Loucy (cell line): ENCODE data around the gene UNG.

Source experiments
- H2AFZ ChIP-seq: fragments of 200-600 bp; sonication (generic); 2 replicates; pipeline ENCODE4 v1.6.0; 2016; ENCODE audit warnings: antibody characterized with exemption, mild to moderate bottlenecking, low read length, moderate library complexity
- H3F3A ChIP-seq: fragments of 200-600 bp; 2 replicates; pipeline ENCODE4 v1.6.0; 2016; ENCODE audit warnings: antibody characterized with exemption, low read depth, mild to moderate bottlenecking
- H3K27me3 ChIP-seq: fragments of 200-600 bp; sonication (generic); 2 replicates; pipeline ENCODE4 v1.6.1; 2014; ENCODE audit warnings: low read length, mild to moderate bottlenecking; ENCODE audit not compliant: insufficient read depth, poor library complexity, severe bottlenecking
- H3K36me3 ChIP-seq: fragments of 200-600 bp; sonication (generic); 2 replicates; pipeline ENCODE4 v1.6.1; 2016; ENCODE audit warnings: low read length; ENCODE audit not compliant: insufficient read depth
- H3K4me1 ChIP-seq: fragments of 200-600 bp; sonication (generic); 2 replicates; pipeline ENCODE4 v1.5.1; 2014; ENCODE audit warnings: low read length, mild to moderate bottlenecking; ENCODE audit not compliant: insufficient read depth, poor library complexity, severe bottlenecking
- H3K4me2 ChIP-seq: fragments of 200-600 bp; sonication (generic); 2 replicates; pipeline ENCODE4 v1.6.0; 2014; ENCODE audit warnings: antibody characterized with exemption, low read length, low read depth, mild to moderate bottlenecking; ENCODE audit not compliant: poor library complexity, severe bottlenecking
- H3K4me3 ChIP-seq: fragments of 200-600 bp; sonication (generic); 2 replicates; pipeline ENCODE4 v1.5.1; 2014; ENCODE audit warnings: low read length, mild to moderate bottlenecking, mixed read lengths; ENCODE audit not compliant: poor library complexity, severe bottlenecking
- H3K79me2 ChIP-seq: fragments of 200-600 bp; sonication (generic); 2 replicates; pipeline ENCODE4 v1.6.1; 2014; ENCODE audit warnings: low read length; ENCODE audit not compliant: insufficient read depth
- H3K9ac ChIP-seq: fragments of 200-600 bp; sonication (generic); 2 replicates; pipeline ENCODE4 v1.6.0; 2014; ENCODE audit warnings: mild to moderate bottlenecking, low read depth, low read length, moderate library complexity; ENCODE audit not compliant: poor library complexity, severe bottlenecking
- H3K9me2 ChIP-seq: fragments of 200-600 bp; sonication (generic); replicated peaks from 2 replicates; pipeline ENCODE4 v1.6.1; 2016; ENCODE audit warnings: low read depth, low read length, mixed read lengths
- H3K9me3 ChIP-seq: fragments of 200-600 bp; sonication (generic); 2 replicates; pipeline ENCODE4 v1.6.1; 2014; ENCODE audit warnings: mild to moderate bottlenecking, antibody characterized with exemption, low read length, low read depth; ENCODE audit not compliant: insufficient read depth
- H4K20me1 ChIP-seq: fragments of 200-600 bp; sonication (generic); 2 replicates; pipeline ENCODE4 v1.6.0; 2014; ENCODE audit warnings: antibody characterized with exemption, low read length, mild to moderate bottlenecking; ENCODE audit not compliant: insufficient read depth, poor library complexity, severe bottlenecking
- EZH2phosphoT487 ChIP-seq: fragments of 200-600 bp; IDR thresholded peaks from 2 replicates; pipeline ENCODE4 v1.6.1; 2018; ENCODE audit warnings: antibody characterized with exemption, mild to moderate bottlenecking, moderate library complexity, borderline replicate concordance
- TF ChIP-seq, protein P1 (sequence below): fragments of 200-600 bp; sonication (generic); conservative IDR thresholded peaks from 2 replicates; pipeline ENCODE4 v1.5.1; 2014; ENCODE audit warnings: mild to moderate bottlenecking, antibody characterized with exemption, low read length

UNG gene

DNA sequence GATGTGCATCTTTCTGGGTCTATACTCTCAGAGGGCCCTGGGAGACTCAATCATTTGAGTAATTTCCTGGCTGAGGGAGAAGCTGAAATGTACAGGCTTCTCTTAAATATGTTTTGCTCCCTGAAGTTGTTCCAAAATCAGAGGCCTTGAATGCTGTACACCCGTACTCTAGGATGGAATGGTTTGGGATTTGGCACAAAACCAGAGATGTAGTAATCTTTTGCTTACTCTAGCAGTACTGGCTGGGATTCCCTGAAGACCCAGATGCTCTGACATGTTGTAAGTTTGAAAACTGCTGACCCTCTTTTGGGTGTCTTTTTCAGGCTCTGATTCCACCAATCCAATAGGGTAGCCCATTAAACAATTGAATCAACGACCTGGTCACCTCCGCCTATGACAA lies 29.4 kb downstream of the UNG start:
- TF ChIP-seq, protein P1, sequence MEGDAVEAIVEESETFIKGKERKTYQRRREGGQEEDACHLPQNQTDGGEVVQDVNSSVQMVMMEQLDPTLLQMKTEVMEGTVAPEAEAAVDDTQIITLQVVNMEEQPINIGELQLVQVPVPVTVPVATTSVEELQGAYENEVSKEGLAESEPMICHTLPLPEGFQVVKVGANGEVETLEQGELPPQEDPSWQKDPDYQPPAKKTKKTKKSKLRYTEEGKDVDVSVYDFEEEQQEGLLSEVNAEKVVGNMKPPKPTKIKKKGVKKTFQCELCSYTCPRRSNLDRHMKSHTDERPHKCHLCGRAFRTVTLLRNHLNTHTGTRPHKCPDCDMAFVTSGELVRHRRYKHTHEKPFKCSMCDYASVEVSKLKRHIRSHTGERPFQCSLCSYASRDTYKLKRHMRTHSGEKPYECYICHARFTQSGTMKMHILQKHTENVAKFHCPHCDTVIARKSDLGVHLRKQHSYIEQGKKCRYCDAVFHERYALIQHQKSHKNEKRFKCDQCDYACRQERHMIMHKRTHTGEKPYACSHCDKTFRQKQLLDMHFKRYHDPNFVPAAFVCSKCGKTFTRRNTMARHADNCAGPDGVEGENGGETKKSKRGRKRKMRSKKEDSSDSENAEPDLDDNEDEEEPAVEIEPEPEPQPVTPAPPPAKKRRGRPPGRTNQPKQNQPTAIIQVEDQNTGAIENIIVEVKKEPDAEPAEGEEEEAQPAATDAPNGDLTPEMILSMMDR: no peak
- TF ChIP-seq EZH2phosphoT487: no peak
- Histone ChIP-seq H4K20me1 (no peaks in the 10 kb centered on the region), H3K4me3 (no peak overlapping the region), H3K4me1 (no peaks in the 10 kb centered on the region), H3K9me3 (no peaks in the 10 kb centered on the region), H3K27me3 (no peaks in the 10 kb centered on the region), H3K9me2 (no peaks in the 10 kb centered on the region), H3F3A (no peaks in the 10 kb centered on the region), H3K36me3 (no peaks in the 10 kb centered on the region), H2AFZ (no peak overlapping the region), H3K4me2 (no peak overlapping the region), H3K79me2 (no peaks in the 10 kb centered on the region), H3K9ac (no peak overlapping the region)

- Histone ChIP-seq H3K4me2 (no peak overlapping the region), H3K36me3 (no peaks in the 10 kb centered on the region), H3K27me3 (no peaks in the 10 kb centered on the region), H3K79me2 (no peaks in the 10 kb centered on the region), H3K4me3 (no peak overlapping the region), H3F3A (no peaks in the 10 kb centered on the region), H4K20me1 (no peaks in the 10 kb centered on the region), H3K4me1 (no peaks in the 10 kb centered on the region), H3K9ac (no peak overlapping the region), H3K9me3 (no peaks in the 10 kb centered on the region), H2AFZ (no peak overlapping the region), H3K9me2 (no peaks in the 10 kb centered on the region)
- no peak for TF ChIP-seq EZH2phosphoT487
- TF ChIP-seq, protein P1: no peak
Observed at GRCh38 chr12:109127533-109128242, 30.3 kb downstream of the UNG start.

DNA sequence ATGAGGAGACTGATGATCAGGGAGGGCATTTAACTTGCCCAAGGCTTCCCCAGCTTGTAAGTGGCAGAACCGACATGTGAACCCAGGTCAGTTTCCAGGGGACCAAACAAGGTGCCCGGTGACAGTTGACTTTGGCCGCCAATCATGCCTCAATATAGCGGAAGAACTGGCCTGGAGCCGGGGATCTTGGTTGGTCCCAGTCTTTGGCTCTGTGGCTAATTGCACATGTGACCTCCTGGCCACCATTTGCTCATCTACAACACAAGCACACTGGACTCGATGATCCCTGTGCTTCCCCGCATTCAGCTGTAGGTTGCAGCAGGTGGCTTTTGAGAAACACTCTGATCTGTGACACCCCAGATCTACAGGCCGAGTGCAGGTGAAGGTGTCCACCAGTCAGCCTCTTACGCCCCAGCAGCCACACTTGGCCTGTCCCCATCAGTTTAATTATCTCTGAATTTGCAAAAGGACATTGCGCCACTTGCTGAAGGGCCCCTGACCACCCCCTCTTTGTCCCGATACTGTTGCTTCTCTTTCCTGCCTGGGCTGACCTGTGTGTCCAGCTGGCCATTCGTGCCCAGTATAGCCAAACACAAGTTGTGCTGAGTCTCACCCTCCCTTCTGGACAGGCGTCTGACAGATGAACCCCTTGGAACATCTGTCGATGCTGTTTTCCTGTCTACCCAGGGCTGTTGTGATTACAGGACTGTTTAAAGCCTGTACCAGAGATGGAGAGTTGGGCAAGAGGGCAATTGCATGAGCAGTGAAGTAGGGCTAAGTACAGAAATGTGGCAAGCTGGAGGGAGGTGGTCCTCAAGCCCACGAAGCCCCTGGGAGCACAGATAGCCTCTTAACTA lies 33.1 kb downstream of the UNG start:
- no peaks in the 10 kb centered on the region for H3K9me3 ChIP-seq
- H3K9ac ChIP-seq: no peak overlapping the region
- no peaks in the 10 kb centered on the region for H3K27me3 ChIP-seq
- TF ChIP-seq EZH2phosphoT487: no peak
- no peaks in the 10 kb centered on the region for H3K4me1 ChIP-seq
- no peak overlapping the region for H3K4me2 ChIP-seq
- no peaks in the 10 kb centered on the region for H3K36me3 ChIP-seq
- H3K9me2 ChIP-seq: no peaks in the 10 kb centered on the region
- no peaks in the 10 kb centered on the region for H4K20me1 ChIP-seq
- no peak overlapping the region for H2AFZ ChIP-seq
- H3F3A ChIP-seq: no peaks in the 10 kb centered on the region
- no peaks in the 10 kb centered on the region for H3K79me2 ChIP-seq
- no peak overlapping the region for H3K4me3 ChIP-seq
